Islet of Langerhans (tissue), 1 donor: ENCODE results near the gene CBFA2T2.

Experiments used
- FAIRE-seq: peaks from one replicate; lab custom pipeline; 2011; peaks lifted over from hg19 to GRCh38; lab: Jason Lieb, UNC

The CBFA2T2 gene

GRCh38 chr20:33653218-33653899, 163.5 kb downstream of the CBFA2T2 start:
- no peak for FAIRE-seq

- FAIRE-seq = no peak
Measured at GRCh38 chr20:33653900-33654596, 164.2 kb downstream of the CBFA2T2 start.

- no peak for FAIRE-seq
Measured at GRCh38 chr20:33654680-33655161, 164.8 kb downstream of the CBFA2T2 start.

- FAIRE-seq = no peak
Measured at GRCh38 chr20:33655164-33655563, 165.3 kb downstream of the CBFA2T2 start.

GRCh38 chr20:33656010-33656782, 166.3 kb downstream of the CBFA2T2 start:
- no peak for FAIRE-seq

- no peak for FAIRE-seq
Measured at GRCh38 chr20:33656783-33657703, 167.1 kb downstream of the CBFA2T2 start.

GRCh38 chr20:33657704-33658095, 167.8 kb downstream of the CBFA2T2 start:
- FAIRE-seq = no peak

GRCh38 chr20:33658510-33658909, 168.6 kb downstream of the CBFA2T2 start:
- FAIRE-seq = no peak

- FAIRE-seq = no peak
Measured at GRCh38 chr20:33658929-33659328, 169.0 kb downstream of the CBFA2T2 start.

GRCh38 chr20:33659341-33660034, 169.6 kb downstream of the CBFA2T2 start:
- no peak for FAIRE-seq

- no peak for FAIRE-seq
Measured at GRCh38 chr20:33660035-33660684, 170.3 kb downstream of the CBFA2T2 start.

- no peak for FAIRE-seq
Measured at GRCh38 chr20:33660685-33661058, 170.8 kb downstream of the CBFA2T2 start.

GRCh38 chr20:33662172-33662571, 172.3 kb downstream of the CBFA2T2 start, which contains the start of gene C20orf144:
Gene C20orf144 (plus strand): TSS chr20:33662327. CDS start chr20:33662346, 19 bp downstream.
- no peak for FAIRE-seq

- FAIRE-seq = no peak
Measured at GRCh38 chr20:33663161-33664084, 173.5 kb downstream of the CBFA2T2 start.

GRCh38 chr20:33664085-33664761, 174.3 kb downstream of the CBFA2T2 start:
- no peak for FAIRE-seq

GRCh38 chr20:33664762-33665144, 174.9 kb downstream of the CBFA2T2 start:
- no peak for FAIRE-seq

- FAIRE-seq = peak; percentile 78
Measured at GRCh38 chr20:33666293-33667244, 176.7 kb downstream of the CBFA2T2 start, which contains the start of gene ACTL10. Gene ACTL10 (plus strand): TSS chr20:33666943. CDS start chr20:33667498, 555 bp downstream.

- no peak for FAIRE-seq
Measured at GRCh38 chr20:33667245-33667675, 177.4 kb downstream of the CBFA2T2 start.
